Measurements from ENCODE around the gene ANKS6.

GRCh38 chr9:98706651-98707165 is 89.6 kb downstream of the ANKS6 start:
- no peak for TF ChIP-seq CTCF (IDR thresholded peaks at IDR 0.05; ENCODE audit: low read depth, low read length, missing input control)
- TF ChIP-seq JUND (IDR thresholded peaks at IDR 0.05) = no peak
- TF ChIP-seq TAF1 (conservative IDR thresholded peaks at IDR 0.05) = no peak
